GM21528 (cell line): ENCODE results near the gene ATP4B.

Source experiments
- ATAC-seq: cut with Tn5 transposase; IDR thresholded peaks from one replicate; pipeline ENCODE4 v1.9.1; 2021; ENCODE audit warnings: mild to moderate bottlenecking, moderate library complexity; ENCODE audit not compliant: unreplicated experiment, low FRiP score

ATP4B gene

GRCh38 chr13:113656831-113657671 lies 947 bp downstream of the ATP4B start:
- no peak for ATAC-seq

GRCh38 chr13:113656003-113656588 lies 1.9 kb downstream of the ATP4B start:
- no peak for ATAC-seq

- ATAC-seq = no peak
Observed at GRCh38 chr13:113655346-113656002, 2.5 kb downstream of the ATP4B start.

GRCh38 chr13:113654591-113655345 lies 3.2 kb downstream of the ATP4B start:
- ATAC-seq = no peak

- ATAC-seq = no peak
Observed at GRCh38 chr13:113654175-113654560, 3.8 kb downstream of the ATP4B start.

GRCh38 chr13:113653264-113654174 lies 4.5 kb downstream of the ATP4B start:
- no peak for ATAC-seq

GRCh38 chr13:113652404-113653263 lies 5.4 kb downstream of the ATP4B start:
- no peak for ATAC-seq

- no peak for ATAC-seq
Observed at GRCh38 chr13:113651511-113652403, 6.2 kb downstream of the ATP4B start.

GRCh38 chr13:113650731-113651148 lies 7.3 kb downstream of the ATP4B start:
- no peak for ATAC-seq

- no peak for ATAC-seq
Observed at GRCh38 chr13:113650275-113650674, 7.7 kb downstream of the ATP4B start.

GRCh38 chr13:113649212-113649611 lies 8.8 kb downstream of the ATP4B start:
- no peak for ATAC-seq

GRCh38 chr13:113648216-113648610 lies 9.8 kb downstream of the ATP4B start:
- ATAC-seq = no peak

- ATAC-seq = no peak
Observed at GRCh38 chr13:113647351-113648215, 10.4 kb downstream of the ATP4B start.

- no peak for ATAC-seq
Observed at GRCh38 chr13:113646921-113647340, 11.1 kb downstream of the ATP4B start.

- ATAC-seq = no peak
Observed at GRCh38 chr13:113646376-113646775, 11.6 kb downstream of the ATP4B start.

GRCh38 chr13:113645329-113645728 lies 12.7 kb downstream of the ATP4B start:
- no peak for ATAC-seq

- no peak for ATAC-seq
Observed at GRCh38 chr13:113644800-113645199, 13.2 kb downstream of the ATP4B start.
